Neural cell (in vitro differentiated cells): ENCODE data around the gene TLN1. TPM values are rescaled to one million over a fixed set of nuclear protein-coding genes. Genes with fewer than 3 reads are reported as not detected.

Source experiments
- H2AFZ ChIP-seq: fragments of 200-600, 300-800 bp; sonication (generic), shearing (Covaris generic); 2 replicates; pipeline ENCODE4 v1.6.0; 2014; ENCODE audit warnings: low read depth, mild to moderate bottlenecking, antibody characterized with exemption, low read length, moderate library complexity
- H3F3A ChIP-seq: fragments of 200-600 bp; shearing (Covaris generic); 2 replicates; pipeline ENCODE4 v1.6.1; 2016; ENCODE audit warnings: mild to moderate bottlenecking, moderate library complexity, mixed read lengths, antibody characterized with exemption, low read length; ENCODE audit not compliant: insufficient read depth, poor library complexity, severe bottlenecking
- H3K27ac ChIP-seq: fragments of 200-600, 300-800 bp; sonication (generic), shearing (Covaris generic); 2 replicates; pipeline ENCODE4 v1.5.1; 2014; ENCODE audit warnings: mild to moderate bottlenecking, low read length, moderate library complexity
- H3K27me3 ChIP-seq: fragments of 300-800, 200-600 bp; sonication (generic), shearing (Covaris generic); 2 replicates; pipeline ENCODE4 v1.6.0; 2014; ENCODE audit warnings: mild to moderate bottlenecking, low read depth, low read length, moderate library complexity; ENCODE audit not compliant: insufficient read depth
- H3K36me3 ChIP-seq: fragments of 300-800, 200-600 bp; sonication (generic), shearing (Covaris generic); 2 replicates; pipeline ENCODE4 v1.5.1; 2014; ENCODE audit warnings: mild to moderate bottlenecking, antibody characterized with exemption, low read length, moderate library complexity; ENCODE audit not compliant: insufficient read depth
- H3K4me2 ChIP-seq: fragments of 300-800, 200-600 bp; sonication (generic), shearing (Covaris generic); 2 replicates; pipeline ENCODE4 v1.6.0; 2014; ENCODE audit warnings: mild to moderate bottlenecking, low read length
- H3K4me3 ChIP-seq: fragments of 300-800, 200-600 bp; sonication (generic), shearing (Covaris generic); 2 replicates; pipeline ENCODE4 v1.5.1; 2014; ENCODE audit warnings: mild to moderate bottlenecking, low read length, moderate library complexity
- H3K79me2 ChIP-seq: fragments of 200-600 bp; shearing (Covaris generic); replicated peaks from 2 replicates; pipeline ENCODE4 v1.6.0; 2014; ENCODE audit warnings: mild to moderate bottlenecking, low read length, moderate library complexity; ENCODE audit not compliant: insufficient read depth
- H3K9ac ChIP-seq: fragments of 300-800, 200-600 bp; sonication (generic), shearing (Covaris generic); 2 replicates; pipeline ENCODE4 v1.6.1; 2016; ENCODE audit warnings: mild to moderate bottlenecking, low read length, mixed read lengths
- H3K9me2 ChIP-seq: fragments of 200-600 bp; shearing (Covaris generic); 2 replicates; pipeline ENCODE4 v1.6.1; 2016; ENCODE audit warnings: mild to moderate bottlenecking, low read length, mixed read lengths; ENCODE audit not compliant: insufficient read depth
- H3K9me3 ChIP-seq: fragments of 200-600, 300-800 bp; sonication (generic), shearing (Covaris generic); 2 replicates; pipeline ENCODE4 v1.6.1; 2016; ENCODE audit warnings: mild to moderate bottlenecking, mixed run types, low read length, moderate library complexity, mixed read lengths
- H4K20me1 ChIP-seq: fragments of 200-600 bp; shearing (Covaris generic); 2 replicates; pipeline ENCODE4 v1.6.1; 2016; ENCODE audit warnings: mild to moderate bottlenecking, mixed run types; ENCODE audit not compliant: insufficient read depth
- CTCF ChIP-seq: fragments of 450-650 bp; IDR thresholded peaks from 2 replicates; pipeline ENCODE4 v1.5.1; 2014; ENCODE audit warnings: antibody characterized with exemption, mild to moderate bottlenecking, moderate library complexity; ENCODE audit not compliant: poor library complexity, severe bottlenecking
- EP300 ChIP-seq: fragments of 450-650 bp; conservative IDR thresholded peaks from 2 replicates; pipeline ENCODE4 v1.6.1; 2014; ENCODE audit warnings: antibody characterized with exemption, mild to moderate bottlenecking, moderate library complexity; ENCODE audit not compliant: poor library complexity, severe bottlenecking
- EZH2 ChIP-seq: fragments of 200-600, 300-800 bp; shearing (Covaris generic), sonication (generic); IDR thresholded peaks from 2 replicates; pipeline ENCODE4 v1.6.1; 2014; ENCODE audit warnings: antibody characterized with exemption, low read length, borderline replicate concordance, mild to moderate bottlenecking; ENCODE audit not compliant: insufficient read depth, poor library complexity, severe bottlenecking
- MXI1 ChIP-seq: fragments of 450-650 bp; conservative IDR thresholded peaks from 2 replicates; pipeline ENCODE4 v1.6.1; 2014; ENCODE audit warnings: antibody characterized with exemption, mild to moderate bottlenecking; ENCODE audit not compliant: poor library complexity, severe bottlenecking
- POLR2AphosphoS5 ChIP-seq: IDR thresholded peaks from 2 replicates; pipeline ENCODE4 v1.6.1; 2012
- RAD21 ChIP-seq: fragments of 450-650 bp; conservative IDR thresholded peaks from 2 replicates; pipeline ENCODE4 v1.6.1; 2014; ENCODE audit warnings: antibody characterized with exemption, mild to moderate bottlenecking, moderate library complexity
- REST ChIP-seq: IDR thresholded peaks from 2 replicates; pipeline ENCODE4 v1.6.1; 2012; ENCODE audit warnings: borderline replicate concordance
- SMC3 ChIP-seq: fragments of 450-650 bp; conservative IDR thresholded peaks from 2 replicates; pipeline ENCODE4 v1.6.1; 2014; ENCODE audit warnings: antibody characterized with exemption, mild to moderate bottlenecking, moderate library complexity; ENCODE audit not compliant: poor library complexity
- TAF1 ChIP-seq: IDR thresholded peaks from 2 replicates; pipeline ENCODE4 v1.6.1; 2012; ENCODE audit warnings: low read depth
- polyA plus RNA-seq: library from polyadenylated mRNA; depleted of rRNA; stranded (reverse); fragments of >200 nt; gene quantifications from 2 replicates; pipeline ENCODE4 v1.2.3, GENCODE V29; 2014

The TLN1 gene
- polyA plus RNA-seq, 1 donor from 2014 or later = 7.1 TPM

- TF ChIP-seq MXI1 = no peak
- TF ChIP-seq EZH2 = no peak
- no peak for TF ChIP-seq POLR2AphosphoS5
- H2AFZ ChIP-seq = no peak overlapping the region
- H3K4me3 ChIP-seq = no peak overlapping the region
- no peaks in the 10 kb centered on the region for H3F3A ChIP-seq
- no peaks in the 10 kb centered on the region for H3K27me3 ChIP-seq
- H3K9me2 ChIP-seq = no peaks in the 10 kb centered on the region
- H3K27ac ChIP-seq = no peak overlapping the region
- H3K79me2 ChIP-seq = no peaks in the 10 kb centered on the region
- H3K36me3 ChIP-seq = no peaks in the 10 kb centered on the region
- no peaks in the 10 kb centered on the region for H4K20me1 ChIP-seq
- H3K9me3 ChIP-seq = no peaks in the 10 kb centered on the region
- H3K9ac ChIP-seq = no peak overlapping the region
- no peak overlapping the region for H3K4me2 ChIP-seq
These were observed 31.1 kb downstream of the TLN1 start for GRCh38 chr9:35700942-35701341.

- Histone ChIP-seq H3K9ac (no peak overlapping the region), H3K27me3 (no peaks in the 10 kb centered on the region), H3K4me2 (no peak overlapping the region), H3K79me2 (no peaks in the 10 kb centered on the region), H4K20me1 (no peaks in the 10 kb centered on the region), H3K9me3 (no peaks in the 10 kb centered on the region), H3K27ac (no peak overlapping the region), H3K36me3 (no peaks in the 10 kb centered on the region), H3K4me3 (no peak overlapping the region), H2AFZ (no peak overlapping the region), H3K9me2 (no peaks in the 10 kb centered on the region), H3F3A (no peaks in the 10 kb centered on the region)
- TF ChIP-seq POLR2AphosphoS5 = no peak
- no peak for TF ChIP-seq EP300
- TF ChIP-seq RAD21 = no peak
- TF ChIP-seq CTCF = no peak
- no peak for TF ChIP-seq TAF1
- no peak for TF ChIP-seq EZH2
- no peak for TF ChIP-seq SMC3
- TF ChIP-seq REST = no peak
- TF ChIP-seq MXI1 = no peak
These were observed 32.0 kb downstream of the TLN1 start for GRCh38 chr9:35700031-35700430.

GRCh38 chr9:35698231-35698630 is 33.8 kb downstream of the TLN1 start:
- Histone ChIP-seq H3K27ac (no peak overlapping the region), H3F3A (no peaks in the 10 kb centered on the region), H4K20me1 (no peaks in the 10 kb centered on the region), H3K9me2 (no peaks in the 10 kb centered on the region), H3K4me2 (no peak overlapping the region), H3K27me3 (no peaks in the 10 kb centered on the region), H3K9me3 (no peaks in the 10 kb centered on the region), H3K9ac (no peak overlapping the region), H3K36me3 (no peaks in the 10 kb centered on the region), H3K4me3 (no peak overlapping the region), H2AFZ (no peak overlapping the region), H3K79me2 (no peaks in the 10 kb centered on the region)
- TF ChIP-seq RAD21 (no peak), EZH2 (no peak), TAF1 (no peak)
